Activated T-cell treated with anti-CD3 and anti-CD28 coated beads, Interleukin-2, amount 50 U/mL, for 1 hour (primary cell): ENCODE measurements around the gene SEBOX.

Source experiments
- DNase-seq: peaks from one replicate; pipeline ENCODE4 v3.0.0-alpha.2; 2020

The SEBOX gene

DNA sequence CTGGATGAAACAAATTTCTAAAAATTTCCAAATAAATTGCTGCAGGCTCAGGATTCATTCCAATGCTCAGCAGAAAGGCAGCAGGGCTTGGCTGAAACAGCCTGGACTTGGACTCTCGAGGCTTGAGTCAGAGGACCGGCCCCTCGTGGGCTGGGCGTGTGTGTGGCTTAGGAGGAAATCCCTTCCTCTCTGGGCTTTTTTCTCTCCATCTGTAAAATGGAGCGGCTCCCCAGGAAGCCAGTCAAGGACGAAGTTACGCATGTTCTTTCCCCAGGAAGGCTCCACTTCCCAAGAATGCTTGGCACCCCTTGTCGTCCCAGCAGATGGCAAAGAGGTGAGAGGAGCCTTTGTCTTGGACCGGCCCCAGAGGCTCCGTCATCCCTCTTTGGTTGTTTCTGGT, 27.5 kb upstream of the SEBOX start:
- no peak for DNase-seq

GRCh38 chr17:28391401-28391800, 26.4 kb upstream of the SEBOX start:
- no peak for DNase-seq

- DNase-seq: no peak
Observed at GRCh38 chr17:28390984-28391383, 26.0 kb upstream of the SEBOX start.

GRCh38 chr17:28390563-28390962, 25.6 kb upstream of the SEBOX start:
- DNase-seq: no peak

GRCh38 chr17:28390141-28390540, 25.1 kb upstream of the SEBOX start:
- no peak for DNase-seq

- no peak for DNase-seq
Observed at GRCh38 chr17:28388106-28388505, 23.1 kb upstream of the SEBOX start.

DNA sequence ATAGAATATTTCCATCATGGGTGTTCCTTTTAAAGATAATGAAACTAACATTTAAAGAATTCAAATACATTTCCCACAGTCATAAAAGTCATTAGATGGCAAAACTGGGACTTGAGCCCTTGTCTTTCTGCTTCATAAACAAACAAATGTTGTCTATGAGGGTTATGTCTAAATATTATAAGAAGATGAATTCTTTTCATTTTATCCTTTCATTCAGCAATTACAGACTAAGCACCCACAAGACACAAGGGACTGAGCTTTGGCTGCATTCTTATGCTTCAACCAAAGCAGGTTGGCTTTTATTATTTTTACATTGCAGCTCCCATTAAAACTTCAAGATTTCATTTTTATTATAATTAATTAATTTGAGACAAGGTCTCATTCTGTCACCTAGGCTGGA, 21.4 kb upstream of the SEBOX start:
- DNase-seq: no peak

- no peak for DNase-seq
Observed at GRCh38 chr17:28385406-28385805, 20.4 kb upstream of the SEBOX start.

- DNase-seq: no peak
Observed at GRCh38 chr17:28385037-28385400, 20.0 kb upstream of the SEBOX start.

DNA sequence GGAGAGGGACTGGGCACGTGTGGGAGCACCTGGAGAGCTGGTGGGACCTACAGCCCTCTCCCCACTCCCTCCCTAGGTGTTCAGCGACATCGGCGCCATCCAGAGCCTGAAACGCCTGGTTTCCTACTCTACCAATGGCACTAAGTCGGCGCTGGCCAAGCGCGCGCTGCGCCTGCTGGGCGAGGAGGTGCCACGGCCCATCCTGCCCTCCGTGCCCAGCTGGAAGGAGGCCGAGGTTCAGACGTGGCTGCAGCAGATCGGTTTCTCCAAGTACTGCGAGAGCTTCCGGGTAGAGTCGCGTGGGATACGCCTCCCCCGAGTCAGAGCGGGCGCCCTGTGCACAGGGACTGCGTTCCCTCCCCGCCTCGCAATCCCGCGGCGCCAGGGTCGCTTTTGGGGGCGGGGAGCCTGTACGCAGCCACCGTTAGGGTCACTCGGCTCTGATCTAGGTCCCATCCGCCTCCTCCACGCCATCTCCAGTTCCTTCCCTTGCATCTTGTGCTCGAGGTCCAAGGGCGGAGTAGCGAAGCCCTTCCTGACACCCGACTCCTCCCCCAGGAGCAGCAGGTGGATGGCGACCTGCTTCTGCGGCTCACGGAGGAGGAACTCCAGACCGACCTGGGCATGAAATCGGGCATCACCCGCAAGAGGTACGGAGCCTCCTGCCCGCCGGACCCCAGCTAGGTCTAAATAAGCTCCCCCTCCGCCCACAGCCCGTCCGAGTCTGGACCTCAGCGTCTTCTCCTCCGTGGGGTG, 19.5 kb upstream of the SEBOX start:
- peak; percentile 65 for DNase-seq

- peak; percentile 33 for DNase-seq
Observed at GRCh38 chr17:28381141-28381825, 16.3 kb upstream of the SEBOX start.

DNA sequence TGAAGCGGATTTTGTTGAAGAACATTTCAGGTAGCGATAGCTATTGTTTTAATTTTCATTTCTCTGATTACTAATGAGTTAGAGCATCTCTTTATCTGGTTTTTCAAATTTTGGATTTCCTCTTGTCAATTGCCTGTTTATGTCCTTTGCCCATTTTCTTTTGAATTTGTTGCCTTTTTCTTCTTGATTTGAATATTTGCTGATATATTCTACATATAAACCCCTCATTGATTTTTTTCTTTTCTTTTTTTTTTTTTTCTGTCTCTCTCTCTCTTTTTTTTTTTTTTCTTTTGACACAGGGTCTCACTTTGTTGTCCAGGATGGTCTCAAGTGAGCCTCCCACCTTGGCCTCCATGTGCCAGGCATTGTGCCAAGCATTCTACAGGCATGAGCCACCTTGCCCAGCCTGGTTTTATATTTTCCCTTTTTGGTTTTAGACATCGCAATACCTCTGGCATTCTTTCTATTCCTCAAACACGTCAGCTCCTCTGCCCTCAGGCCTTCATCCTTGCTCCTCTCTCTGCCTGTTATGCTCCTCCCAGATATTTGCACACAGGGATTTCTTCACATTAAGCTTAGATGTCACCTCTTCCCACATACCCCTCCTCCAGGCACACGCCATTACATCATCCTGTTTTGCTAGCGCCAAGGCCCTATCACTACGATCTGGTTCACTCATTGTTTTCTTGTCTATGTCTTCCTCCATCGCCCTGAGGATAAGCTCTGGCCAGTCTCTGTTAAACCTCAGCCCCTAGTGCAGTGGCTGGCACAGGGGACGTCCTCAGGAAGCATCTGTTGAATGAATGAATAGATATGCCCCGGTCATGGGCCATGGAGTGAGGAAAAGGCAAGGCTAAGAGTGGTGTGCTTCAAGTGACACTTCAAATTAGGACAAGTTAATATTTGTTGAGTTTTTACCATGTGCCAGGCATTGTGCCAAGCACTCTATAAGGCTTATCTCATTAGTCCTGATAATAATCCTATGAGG, 15.1 kb upstream of the SEBOX start:
- no peak for DNase-seq

DNA sequence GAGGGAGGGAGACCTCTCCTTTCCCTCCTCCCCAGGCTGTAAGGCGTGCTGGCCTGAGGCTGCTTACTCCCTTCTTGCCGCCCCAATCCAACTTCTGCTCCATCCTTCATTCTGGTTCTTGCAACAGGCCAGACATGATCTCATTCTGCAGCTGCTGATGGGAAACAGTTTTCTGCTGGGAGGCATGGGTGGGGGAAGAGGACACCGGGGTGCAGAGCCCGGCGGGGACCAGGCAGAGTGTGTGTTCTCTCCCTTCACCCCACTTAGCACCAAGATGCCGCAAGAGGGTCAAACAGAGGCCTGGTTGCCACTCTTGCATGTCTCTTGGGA, 7.9 kb upstream of the SEBOX start:
- no peak for DNase-seq

DNA sequence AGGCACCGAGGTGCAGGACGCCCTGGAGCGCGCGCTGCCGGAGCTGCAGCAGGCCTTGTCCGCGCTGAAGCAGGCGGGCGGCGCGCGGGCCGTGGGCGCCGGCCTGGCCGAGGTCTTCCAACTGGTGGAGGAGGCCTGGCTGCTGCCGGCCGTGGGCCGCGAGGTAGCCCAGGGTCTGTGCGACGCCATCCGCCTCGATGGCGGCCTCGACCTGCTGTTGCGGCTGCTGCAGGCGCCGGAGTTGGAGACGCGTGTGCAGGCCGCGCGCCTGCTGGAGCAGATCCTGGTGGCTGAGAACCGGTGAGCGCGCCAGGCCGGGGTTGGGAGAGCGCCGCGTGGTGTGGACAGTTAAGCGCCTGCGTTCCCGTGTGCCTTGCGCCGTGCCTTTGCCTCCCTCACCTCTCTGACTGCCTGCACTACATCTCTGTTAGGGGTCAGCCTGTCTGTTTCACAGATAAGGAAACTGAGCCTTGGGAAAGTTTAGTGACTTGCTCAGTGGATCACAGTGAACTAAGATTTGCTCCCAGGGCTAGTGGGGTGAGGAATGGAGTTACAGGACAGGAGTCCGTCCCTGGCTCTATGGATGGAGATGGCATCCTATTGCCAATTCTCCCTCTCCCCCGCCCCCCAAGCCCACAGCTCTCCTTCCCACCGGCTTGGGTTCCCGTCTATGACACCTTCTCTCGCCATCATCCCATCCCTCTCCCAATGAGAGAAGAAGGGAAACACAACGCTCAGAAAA, 7.4 kb upstream of the SEBOX start:
- no peak for DNase-seq

DNA sequence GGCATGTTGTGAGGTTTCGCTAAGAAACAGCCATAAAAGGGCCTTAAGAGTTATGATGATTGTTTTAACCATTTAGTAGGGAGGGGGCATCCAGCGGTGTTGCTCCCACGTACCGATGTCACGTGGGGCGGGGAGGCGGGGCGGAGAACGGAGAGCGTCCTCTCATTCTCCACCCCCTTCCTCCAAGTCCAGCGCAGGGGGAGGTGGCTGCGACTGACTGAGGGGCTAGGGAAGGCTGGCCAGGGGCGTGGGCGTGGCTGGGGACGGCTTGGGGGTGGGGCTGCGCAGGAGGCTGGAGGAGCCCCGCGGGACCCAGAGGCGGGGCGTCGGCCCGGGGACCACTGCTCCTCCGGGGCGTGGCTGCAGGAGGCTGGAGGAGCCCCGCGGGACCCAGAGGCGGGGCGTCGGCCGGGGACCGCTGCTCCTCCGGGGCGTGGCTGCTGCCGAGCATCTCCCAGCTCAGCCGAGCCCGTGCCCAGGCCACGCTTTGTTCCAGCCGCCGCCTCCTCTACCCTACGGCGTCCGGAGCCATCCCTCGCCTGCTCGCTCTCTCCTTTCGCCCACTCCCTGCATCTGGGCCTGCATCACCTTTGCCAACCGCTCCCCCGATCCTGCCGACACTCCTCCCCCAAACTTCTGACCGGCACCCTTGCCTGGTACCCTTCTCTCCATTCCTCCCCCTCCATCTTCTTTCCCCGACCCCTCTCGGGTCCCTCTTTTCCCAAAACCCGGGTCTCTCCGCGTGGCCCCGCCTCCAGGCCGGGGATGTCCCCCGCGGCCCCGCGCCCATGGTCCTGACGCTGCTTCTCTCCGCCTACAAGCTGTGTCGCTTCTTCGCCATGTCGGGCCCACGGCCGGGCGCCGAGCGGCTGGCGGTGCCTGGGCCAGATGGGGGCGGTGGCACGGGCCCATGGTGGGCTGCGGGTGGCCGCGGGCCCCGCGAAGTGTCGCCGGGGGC, 6.5 kb upstream of the SEBOX start, which contains the start of gene SARM1:
Gene SARM1, plus strand, starts transcription at position 450 of the 958 bp plus-strand sequence. Its CDS starts 339 bp downstream, at position 789.
- DNase-seq: peak; percentile 81

- no peak for DNase-seq
Observed at GRCh38 chr17:28370744-28371103, 5.7 kb upstream of the SEBOX start.

GRCh38 chr17:28370035-28370743, 5.2 kb upstream of the SEBOX start, which contains the start of gene VTN:
Gene VTN, minus strand, starts transcription at chr17:28370307. Its CDS starts 104 bp downstream, at chr17:28370203.
- no peak for DNase-seq

DNA sequence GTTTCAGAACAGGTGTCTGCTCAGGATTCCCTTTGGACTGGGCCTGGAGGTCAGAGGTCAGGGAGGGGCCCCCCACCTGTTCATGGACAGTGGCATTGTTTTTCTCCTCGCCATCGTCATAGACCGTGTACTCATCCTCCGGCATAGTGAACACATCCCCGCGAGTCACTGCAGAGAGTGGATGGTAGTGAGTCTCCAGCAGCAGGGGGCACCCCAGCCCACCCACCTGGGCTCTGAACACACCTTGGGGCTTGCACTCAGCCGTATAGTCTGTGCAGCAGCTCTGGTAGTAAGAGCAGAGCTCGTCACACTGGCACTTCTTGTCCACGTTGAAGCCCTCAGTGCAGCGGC, 4.7 kb upstream of the SEBOX start:
- no peak for DNase-seq

- DNase-seq: no peak
Observed at GRCh38 chr17:28368915-28369683, 4.1 kb upstream of the SEBOX start.

DNA sequence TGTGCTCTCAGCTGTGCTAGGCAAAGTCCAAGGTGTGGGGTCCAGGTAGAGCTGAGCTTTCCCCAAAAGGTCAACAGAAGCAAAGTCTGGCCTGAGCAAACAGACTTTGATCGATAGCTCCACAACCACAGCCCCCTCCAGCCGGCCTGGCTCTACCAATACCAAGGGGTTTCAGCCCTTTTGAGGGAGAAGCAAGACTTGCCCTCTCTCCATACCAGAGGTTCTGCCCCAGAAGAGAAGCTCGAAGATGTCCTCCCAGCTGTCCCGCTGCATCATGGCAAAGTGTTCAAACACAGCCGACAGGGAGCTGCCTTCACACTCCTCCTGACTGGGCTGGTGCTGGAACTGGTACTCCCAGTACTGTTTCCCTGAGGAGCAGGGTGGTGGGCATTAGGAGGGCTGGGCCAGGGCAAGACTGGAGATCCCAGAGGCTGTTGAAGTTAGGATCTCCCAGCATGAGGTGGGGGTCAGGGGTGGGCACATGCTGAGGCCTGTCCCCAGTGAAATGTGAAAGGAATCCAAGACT, 3.4 kb upstream of the SEBOX start:
- no peak for DNase-seq
